NCI-H1417 (cell line): ENCODE measurements around the gene PCSK2.

ENCODE experiments used
- DNase-seq, 3 experiments: peaks; one replicate each; lab custom pipeline; 2025; lab: John Stamatoyannopoulos, UW

PCSK2 gene

GRCh38 chr20:17479063-17479657, 252.3 kb downstream of the PCSK2 start:
- no peak for DNase-seq

DNA sequence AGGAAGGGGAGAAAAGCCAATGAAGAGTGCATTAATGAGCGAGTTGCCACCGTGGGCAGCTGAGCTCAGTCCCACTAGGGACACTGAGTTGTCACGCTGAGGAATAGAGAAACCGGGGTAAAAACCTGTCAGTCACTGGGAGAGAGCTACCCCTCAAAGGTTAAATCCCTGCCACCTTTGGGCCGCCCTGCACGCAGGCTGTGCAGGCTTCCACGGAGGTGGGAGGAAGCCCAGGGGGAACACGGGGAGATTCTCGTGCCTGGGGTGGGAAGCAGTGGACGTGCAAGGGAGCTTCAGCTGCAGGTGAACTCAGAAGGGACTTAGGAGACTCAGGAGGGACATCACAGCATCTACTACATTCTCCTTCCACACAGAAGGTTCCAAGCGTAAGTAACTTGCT, 253.9 kb downstream of the PCSK2 start:
- DNase-seq = no peak

DNA sequence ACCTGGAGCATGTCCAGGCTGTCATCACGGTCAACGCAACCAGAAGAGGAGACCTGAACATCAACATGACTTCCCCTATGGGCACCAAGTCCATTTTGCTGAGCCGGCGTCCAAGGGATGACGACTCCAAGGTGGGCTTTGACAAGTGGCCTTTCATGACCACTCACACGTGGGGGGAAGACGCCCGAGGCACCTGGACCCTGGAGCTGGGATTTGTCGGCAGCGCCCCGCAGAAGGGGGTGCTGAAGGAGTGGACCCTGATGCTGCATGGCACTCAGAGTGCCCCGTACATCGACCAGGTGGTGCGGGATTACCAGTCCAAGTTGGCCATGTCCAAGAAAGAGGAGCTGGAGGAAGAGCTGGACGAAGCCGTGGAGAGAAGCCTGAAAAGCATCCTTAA, 254.8 kb downstream of the PCSK2 start:
- no peak for DNase-seq

- no peak for DNase-seq
Measured at GRCh38 chr20:17482536-17482935, 255.7 kb downstream of the PCSK2 start.

DNA sequence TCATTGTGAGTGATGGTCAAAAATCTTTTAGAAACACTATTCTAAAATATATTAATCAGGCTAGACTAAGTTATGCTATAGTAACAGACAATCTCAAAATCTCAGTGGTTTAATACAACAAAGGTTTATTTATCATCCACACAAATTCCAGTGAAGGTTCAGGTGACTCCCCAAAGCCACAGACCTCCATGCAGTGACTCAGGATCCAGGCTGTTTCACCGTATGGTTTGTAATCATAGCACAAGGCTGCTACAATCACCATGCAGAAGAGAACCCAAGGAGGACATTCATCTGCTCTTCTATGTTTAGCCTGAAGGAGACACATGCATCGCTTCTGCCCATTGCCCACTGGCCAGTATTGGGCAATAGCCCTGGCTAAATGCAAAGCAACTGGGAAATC, 258.2 kb downstream of the PCSK2 start:
- DNase-seq = peak in 1 of 3 experiments; percentile 5

DNA sequence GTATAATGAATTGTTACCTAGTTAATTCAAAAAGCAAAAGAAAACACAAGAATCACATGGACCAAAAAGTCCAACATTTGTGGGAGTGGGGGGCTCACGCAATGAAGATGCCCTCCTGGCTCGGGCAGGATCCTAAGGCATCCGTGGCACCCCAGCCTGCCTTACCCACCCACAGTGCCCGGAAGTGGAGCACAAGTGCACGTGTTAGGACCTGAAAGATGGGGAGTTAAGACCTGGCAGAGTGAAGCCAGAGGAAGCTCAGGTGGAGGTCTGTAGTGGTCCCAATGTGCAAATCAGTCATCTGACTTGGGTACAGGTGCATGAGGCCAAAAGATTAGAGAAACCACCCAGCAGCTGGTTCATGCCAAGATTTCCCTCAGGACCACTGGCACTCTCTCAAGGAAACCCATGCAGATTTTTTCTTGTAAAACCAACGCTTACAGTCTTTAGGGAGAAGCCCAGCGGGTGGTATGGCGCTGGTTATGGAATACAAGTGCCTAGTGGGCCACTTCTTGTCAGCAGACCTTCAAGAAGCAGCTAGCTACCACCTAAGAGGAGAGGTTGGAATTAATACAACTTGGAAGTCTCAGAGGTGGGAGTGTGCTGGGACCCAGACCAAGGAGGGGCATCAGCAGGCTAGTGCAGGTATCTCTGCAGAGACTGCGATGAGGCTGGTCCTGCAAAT, 262.2 kb downstream of the PCSK2 start:
- DNase-seq = no peak

DNA sequence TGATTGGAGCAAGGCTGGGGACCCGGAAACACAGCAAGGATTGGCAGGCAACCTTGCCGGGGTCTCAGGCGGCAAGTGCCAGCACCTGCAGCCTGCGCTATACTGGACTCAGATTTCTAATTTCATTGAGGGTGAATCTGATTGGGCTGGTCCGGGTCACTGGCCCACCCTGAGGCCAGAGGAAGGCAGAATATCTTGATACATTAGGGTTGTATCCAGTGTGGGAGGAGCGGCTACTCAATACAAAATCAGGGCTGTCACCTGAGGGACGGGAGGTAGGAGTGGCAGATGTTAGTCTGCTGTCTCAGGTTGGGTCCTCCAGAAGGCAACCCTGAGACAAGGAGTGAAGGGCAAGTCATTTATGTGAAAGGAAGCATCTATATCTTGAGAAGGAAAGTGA, 263.7 kb downstream of the PCSK2 start:
- DNase-seq = no peak

- no peak for DNase-seq
Measured at GRCh38 chr20:17491041-17491440, 264.2 kb downstream of the PCSK2 start.

DNA sequence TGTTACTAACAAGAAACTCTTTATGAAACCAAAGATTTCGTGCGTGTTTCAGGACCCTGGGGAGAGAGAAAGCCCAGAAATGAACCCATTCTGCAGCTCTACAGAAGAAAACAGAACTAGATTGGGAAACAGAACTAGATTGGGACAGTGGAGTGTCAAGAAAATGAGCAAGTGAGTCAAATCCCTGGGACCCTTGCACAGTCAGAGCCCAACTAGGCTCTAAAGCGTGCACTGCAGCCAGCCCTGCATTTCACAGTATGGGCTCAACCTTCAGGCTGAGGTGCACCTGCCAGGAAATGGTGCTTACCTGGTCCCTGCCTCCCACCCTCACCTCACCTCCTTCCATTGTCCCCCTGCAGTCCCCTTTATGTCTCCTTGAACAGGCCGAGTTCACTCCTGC, 264.6 kb downstream of the PCSK2 start:
- DNase-seq = no peak

GRCh38 chr20:17493173-17493572, 266.3 kb downstream of the PCSK2 start:
- DNase-seq = no peak

- DNase-seq = no peak
Measured at GRCh38 chr20:17494201-17494600, 267.4 kb downstream of the PCSK2 start.

GRCh38 chr20:17495826-17496225, 269.0 kb downstream of the PCSK2 start:
- no peak for DNase-seq

GRCh38 chr20:17497821-17498580, 271.2 kb downstream of the PCSK2 start:
- DNase-seq = peak in 1 of 3 experiments; percentile 52

DNA sequence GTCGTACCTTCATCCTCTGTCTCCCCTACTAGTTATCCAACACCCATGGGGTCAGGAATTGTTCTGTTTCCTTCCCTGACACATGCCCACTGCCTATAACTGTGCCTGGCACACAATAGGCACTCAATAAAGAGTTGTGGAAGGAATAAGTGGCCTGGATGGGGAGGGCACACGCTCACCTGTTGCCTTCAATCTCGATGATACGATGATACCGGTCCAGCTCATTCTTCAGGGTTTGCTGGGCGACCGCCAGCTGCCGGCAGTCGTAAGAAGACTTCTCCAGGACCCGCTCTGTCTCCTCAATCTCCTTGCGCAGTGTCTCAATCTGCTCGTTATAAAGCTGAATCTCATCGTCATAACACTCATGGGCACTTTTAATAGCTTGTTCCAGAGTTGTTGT, 271.8 kb downstream of the PCSK2 start:
- peak in 1 of 3 experiments; percentile 1 for DNase-seq

DNA sequence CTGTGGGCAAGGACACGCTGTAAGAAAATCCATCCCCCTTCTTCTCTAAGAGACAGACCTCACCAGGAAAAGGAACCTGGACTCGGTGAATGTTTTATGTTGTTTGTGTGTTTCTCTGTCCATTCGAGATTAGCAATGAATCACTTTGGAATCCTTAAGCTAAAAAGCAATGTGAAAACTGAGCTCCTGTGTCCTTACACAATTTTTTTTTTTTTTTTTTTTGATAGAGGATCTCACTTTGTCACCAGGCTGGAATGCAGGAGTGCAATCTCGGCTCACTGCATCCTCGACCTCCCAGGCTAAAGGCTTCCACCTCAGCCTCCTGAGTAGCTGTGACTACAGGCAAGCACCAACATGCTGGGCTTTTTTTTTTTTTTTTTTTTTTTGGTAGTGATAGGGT, 272.2 kb downstream of the PCSK2 start:
- no peak for DNase-seq

GRCh38 chr20:17500271-17500670, 273.4 kb downstream of the PCSK2 start:
- DNase-seq = no peak

- DNase-seq = no peak
Measured at GRCh38 chr20:17500826-17501225, 274.0 kb downstream of the PCSK2 start.

GRCh38 chr20:17501701-17502100, 274.9 kb downstream of the PCSK2 start:
- DNase-seq = no peak

DNA sequence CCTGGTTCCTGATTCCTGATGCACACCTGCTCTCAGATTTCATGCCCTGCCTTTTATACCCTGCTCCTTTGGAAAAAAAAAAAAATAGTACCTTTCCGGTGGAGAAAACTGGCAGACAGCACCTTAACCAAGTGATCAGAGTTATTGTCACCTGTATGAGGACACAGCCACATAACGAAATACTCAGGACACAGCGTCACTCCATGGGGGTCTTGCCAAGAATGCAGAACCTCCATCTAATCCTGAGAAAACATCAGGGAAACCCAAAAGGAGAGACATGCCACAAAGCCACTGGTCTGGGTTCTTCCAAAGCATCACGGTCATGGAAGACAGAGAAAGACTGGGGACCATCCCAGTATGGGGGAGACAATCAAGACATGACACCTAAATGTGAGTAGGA, 275.3 kb downstream of the PCSK2 start:
- no peak for DNase-seq

DNA sequence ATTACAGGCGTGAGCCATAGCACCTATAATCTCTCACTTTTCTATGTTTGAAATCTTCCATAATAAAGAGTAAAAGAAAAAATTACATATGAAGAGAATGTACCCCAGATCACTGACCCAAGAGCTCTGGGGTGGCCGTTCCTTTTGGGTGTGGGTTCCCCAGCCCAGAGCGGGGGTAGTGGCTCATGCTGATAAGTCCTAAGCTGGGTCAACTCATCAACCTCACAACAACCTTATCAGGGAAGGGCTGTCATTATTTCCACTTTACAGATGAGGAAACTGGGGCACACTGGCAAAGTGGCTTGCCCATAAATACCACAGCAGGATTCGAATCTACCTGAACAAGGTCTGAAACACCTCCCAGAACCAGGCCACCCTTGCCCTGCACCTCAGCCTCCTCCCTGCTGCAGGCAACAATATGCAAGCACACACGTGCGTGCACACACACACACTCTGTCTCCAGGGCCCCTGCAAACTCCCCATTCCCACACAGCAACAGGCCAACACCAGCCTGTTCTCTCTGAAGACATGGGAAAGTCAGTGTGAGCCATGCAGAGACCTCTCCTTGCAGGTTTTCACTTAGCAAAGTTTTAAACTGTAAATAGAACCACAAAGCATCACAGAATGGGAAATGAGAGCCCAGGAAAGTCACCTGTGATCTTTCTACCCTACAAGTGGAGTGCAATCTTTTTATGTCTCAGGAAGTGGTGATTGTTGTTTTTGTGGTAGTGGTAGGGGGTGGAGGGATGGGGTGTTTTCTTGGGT, 276.6 kb downstream of the PCSK2 start:
- DNase-seq = no peak

- no peak for DNase-seq
Measured at GRCh38 chr20:17504066-17504897, 277.4 kb downstream of the PCSK2 start.
